ENCODE results near the gene SRA1.

GRCh38 chr5:140591747-140592372 is 34.6 kb upstream of the SRA1 start:
- TF ChIP-seq GATA2 (IDR thresholded peaks at IDR 0.05; ENCODE audit: low read depth, low read length) (no peak), GATA3 (IDR thresholded peaks at IDR 0.05; ENCODE audit: low read depth, low read length) (no peak)
